ENCODE results near the gene BMP7.

BMP7 gene

DNA sequence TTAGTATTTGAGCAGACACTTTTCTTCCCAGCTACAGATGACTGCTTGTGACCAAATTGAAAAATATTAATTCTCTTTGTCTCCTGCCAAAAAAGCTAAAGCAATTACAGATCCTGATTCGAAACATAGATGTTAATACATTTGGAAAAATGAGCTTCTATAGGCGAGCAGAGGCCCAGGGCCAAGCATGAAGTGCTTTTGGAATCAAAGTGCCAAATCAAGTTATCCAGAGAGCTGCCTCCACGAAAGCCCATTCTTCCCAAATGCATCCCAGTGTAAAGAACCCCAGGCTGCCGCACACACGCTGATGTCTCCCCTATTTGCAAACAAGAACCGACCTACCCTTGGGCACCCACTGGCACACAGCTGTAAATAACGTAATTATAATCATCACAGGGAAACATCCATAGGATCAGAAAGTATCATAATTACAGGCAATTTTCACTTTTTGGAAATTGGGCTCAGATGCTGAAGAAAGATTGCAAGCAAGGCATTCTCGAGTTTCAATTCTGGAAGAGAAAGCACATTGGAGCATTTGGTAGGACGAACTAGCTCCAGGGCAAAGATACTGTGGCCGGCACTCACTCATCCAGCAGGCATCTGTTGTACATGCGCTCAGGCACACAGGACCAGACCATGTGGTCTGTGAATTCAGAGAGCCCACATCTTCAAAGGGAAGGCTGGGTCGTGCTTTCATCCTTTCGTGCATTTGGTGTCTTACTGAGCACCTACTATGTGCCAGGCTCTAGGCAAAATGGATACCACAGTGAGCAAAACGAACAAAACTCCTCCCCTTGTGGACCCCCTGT lies 45.9 kb downstream of the BMP7 start:
- DNase-seq (ENCODE audit: low read depth): no peak
- TF ChIP-seq, protein P1, sequence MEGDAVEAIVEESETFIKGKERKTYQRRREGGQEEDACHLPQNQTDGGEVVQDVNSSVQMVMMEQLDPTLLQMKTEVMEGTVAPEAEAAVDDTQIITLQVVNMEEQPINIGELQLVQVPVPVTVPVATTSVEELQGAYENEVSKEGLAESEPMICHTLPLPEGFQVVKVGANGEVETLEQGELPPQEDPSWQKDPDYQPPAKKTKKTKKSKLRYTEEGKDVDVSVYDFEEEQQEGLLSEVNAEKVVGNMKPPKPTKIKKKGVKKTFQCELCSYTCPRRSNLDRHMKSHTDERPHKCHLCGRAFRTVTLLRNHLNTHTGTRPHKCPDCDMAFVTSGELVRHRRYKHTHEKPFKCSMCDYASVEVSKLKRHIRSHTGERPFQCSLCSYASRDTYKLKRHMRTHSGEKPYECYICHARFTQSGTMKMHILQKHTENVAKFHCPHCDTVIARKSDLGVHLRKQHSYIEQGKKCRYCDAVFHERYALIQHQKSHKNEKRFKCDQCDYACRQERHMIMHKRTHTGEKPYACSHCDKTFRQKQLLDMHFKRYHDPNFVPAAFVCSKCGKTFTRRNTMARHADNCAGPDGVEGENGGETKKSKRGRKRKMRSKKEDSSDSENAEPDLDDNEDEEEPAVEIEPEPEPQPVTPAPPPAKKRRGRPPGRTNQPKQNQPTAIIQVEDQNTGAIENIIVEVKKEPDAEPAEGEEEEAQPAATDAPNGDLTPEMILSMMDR (conservative IDR thresholded peaks at IDR 0.05; ENCODE audit: low read depth, low read length): no peak
- no peak overlapping the region for H3K4me3 ChIP-seq (ENCODE audit: low read length)

DNA sequence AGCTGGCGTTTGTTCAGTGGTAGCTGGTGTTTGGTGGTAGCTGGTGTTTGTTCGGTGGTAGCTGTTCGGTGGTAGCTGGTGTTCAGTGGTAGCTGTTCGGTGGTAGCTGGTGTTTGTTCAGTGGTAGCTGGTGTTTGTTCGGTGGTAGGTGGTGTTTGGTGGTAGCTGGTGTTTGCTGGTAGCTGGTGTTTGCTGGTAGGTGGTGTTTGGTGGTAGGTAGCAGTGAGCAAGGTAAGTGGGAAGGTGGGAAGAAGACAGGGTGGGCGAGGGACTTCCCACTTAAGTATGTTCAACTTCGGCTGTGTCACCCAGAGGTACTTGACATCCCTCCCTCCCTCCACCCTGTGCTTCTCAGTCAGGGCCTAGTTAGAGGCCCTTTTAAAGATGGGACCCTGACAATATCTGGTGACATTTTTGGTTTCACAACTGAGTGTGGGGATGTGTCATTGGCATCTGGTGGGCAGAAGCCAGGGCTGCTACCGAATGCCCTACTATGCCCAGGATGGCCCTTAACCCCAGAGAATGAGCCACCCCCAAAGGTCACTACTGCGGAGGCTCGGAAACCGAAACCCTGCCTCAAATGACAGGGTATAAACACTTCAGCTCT lies 47.3 kb downstream of the BMP7 start:
- DNase-seq (ENCODE audit: low read depth): no peak
- no peak overlapping the region for H3K4me3 ChIP-seq (ENCODE audit: low read length)
- TF ChIP-seq, protein P1 (conservative IDR thresholded peaks at IDR 0.05; ENCODE audit: low read depth, low read length): no peak

DNA sequence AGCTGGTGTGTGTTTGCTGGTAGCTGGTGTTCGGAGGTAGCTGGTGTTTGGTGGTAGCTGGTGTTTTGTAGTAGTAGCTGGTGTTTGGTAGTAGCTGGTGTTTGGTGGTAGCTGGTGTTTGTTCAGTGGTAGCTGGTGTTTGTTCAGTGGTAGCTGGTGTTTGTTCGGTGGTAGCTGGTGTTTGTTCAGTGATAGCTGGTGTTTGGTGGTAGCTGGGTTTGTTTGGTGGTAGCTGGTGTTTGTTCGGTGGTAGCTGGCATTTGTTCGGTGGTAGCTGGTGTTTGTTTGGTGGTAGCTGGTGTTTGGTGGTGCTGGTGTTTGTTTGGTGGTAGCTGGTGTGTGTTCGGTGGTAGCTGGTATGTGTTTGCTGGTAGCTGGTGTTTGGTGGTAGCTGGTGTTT lies 48.0 kb downstream of the BMP7 start:
- TF ChIP-seq, protein P1 (conservative IDR thresholded peaks at IDR 0.05; ENCODE audit: low read depth, low read length): no peak
- no peak overlapping the region for H3K4me3 ChIP-seq (ENCODE audit: low read length)
- DNase-seq (ENCODE audit: low read depth): no peak

DNA sequence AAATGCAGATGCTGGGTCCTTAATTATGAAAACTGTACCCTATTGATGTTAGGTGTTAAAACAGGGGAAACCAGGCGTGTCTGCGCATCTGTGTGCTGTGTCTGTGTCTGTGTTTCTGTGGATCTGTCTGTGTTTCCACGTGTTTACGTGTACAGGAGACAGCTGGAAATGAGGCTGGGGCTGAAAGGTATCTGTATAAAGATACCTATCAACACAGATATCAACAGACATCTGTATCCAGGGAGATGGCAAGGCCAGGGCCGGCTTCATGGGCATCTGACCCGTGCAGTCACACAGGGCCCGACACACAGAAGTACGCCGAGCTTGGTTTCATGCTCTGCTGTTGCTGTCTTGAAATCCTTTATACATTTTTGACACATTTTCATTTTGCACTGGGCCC lies 48.6 kb downstream of the BMP7 start:
- DNase-seq (ENCODE audit: low read depth): no peak
- H3K4me3 ChIP-seq (ENCODE audit: low read length): no peak overlapping the region
- TF ChIP-seq, protein P1 (conservative IDR thresholded peaks at IDR 0.05; ENCODE audit: low read depth, low read length): no peak

DNA sequence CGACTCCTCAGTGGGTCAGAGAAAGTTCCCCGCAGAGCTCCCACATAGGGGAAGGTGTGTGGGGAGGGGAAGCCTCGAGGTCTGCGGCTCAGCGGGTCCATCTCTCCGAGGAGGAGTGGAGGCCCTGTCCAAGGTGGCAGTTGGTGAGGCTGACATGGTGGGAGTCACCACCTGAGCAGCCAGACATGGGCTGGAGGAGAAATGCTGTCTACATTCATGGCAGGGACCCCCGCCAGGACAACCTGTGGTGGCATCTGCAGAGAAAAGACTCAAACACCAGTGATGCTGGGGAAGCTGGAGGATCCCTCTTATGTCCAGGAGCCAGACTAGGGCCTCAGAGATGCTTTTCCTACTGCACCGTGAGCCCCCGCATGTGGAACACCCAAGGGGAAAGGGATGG lies 49.8 kb downstream of the BMP7 start:
- no peak for DNase-seq (ENCODE audit: low read depth)
- TF ChIP-seq, protein P1 (conservative IDR thresholded peaks at IDR 0.05; ENCODE audit: low read depth, low read length): no peak
- H3K4me3 ChIP-seq (ENCODE audit: low read length): no peak overlapping the region

DNA sequence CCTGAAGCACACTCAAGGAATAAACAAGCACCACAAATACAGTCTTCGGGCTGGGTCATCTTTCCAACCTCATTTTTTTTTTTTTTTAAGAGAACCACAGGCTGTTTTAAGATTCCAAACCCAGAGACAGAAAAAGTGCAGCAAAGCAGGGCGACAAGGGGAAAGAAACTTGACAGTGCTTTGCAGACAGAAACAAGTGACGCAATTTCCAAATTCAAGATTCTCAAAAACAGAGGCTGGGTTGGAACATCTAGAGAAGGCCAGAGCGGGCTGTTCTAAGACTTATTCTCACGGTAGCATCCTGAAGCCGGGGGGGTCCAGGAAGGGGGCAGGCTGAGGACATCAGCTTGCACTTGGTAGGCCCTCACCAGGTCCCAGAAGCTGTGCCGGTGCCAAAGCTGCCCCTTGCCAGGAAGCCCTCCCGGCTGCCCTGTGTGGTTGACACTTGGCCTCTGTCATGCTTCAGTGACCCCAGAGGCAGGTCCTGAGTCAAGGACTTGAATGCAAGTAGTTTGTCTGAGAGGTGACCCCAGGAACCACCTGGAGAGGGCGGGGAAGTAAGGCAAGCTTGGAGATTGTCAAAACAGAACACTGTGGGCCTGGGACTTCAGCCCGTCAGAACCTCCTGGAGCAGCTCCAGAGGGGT lies 50.5 kb downstream of the BMP7 start:
- no peak for DNase-seq (ENCODE audit: low read depth)
- H3K4me3 ChIP-seq (ENCODE audit: low read length): no peak overlapping the region
- TF ChIP-seq, protein P1 (conservative IDR thresholded peaks at IDR 0.05; ENCODE audit: low read depth, low read length): no peak

All from retinal pigment epithelial cell (primary cell).